Head of caudate nucleus (tissue), 42 donors: ENCODE data around the gene ZNF699.
"Not testable (repeated sequence)": the region's sequence is repeated elsewhere in the genome, so short reads cannot be mapped to it uniquely, and the experiment has no call there.

Experiments
- DNase-seq, 42 donors: peaks; one replicate each; pipeline versions ENCODE4 v3.0.0 to v3.0.0-alpha.2; 2020 to 2021; ENCODE audit warnings: mixed read lengths in 7 of 42
- intact Hi-C: fragments of 100-400 bp; cut with DNase I; formaldehyde crosslinking; loops from one replicate; pipeline ENCODE4 v1.15.0; 2022

ZNF699 gene

DNA sequence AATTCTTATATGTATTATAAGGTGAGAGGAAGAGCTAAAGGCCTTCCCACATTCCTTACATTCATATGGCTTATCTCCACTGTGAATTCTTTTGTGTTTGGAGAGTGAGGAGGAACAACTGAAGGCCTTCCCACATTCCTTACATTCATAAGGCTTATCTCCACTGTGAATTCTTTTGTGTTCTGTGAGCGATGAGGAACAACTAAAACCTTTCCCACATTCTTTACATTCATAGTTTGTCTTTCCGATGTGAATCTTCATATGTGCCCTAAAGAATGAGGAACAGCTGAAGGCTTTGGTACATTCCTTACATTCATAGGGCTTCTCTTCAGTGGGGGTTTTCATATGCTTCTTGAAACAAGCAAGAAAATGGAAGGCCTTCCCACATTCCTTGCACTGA, 13.3 kb downstream of the ZNF699 start:
- no peak for DNase-seq
- intact Hi-C loops, result no loop called here

DNA sequence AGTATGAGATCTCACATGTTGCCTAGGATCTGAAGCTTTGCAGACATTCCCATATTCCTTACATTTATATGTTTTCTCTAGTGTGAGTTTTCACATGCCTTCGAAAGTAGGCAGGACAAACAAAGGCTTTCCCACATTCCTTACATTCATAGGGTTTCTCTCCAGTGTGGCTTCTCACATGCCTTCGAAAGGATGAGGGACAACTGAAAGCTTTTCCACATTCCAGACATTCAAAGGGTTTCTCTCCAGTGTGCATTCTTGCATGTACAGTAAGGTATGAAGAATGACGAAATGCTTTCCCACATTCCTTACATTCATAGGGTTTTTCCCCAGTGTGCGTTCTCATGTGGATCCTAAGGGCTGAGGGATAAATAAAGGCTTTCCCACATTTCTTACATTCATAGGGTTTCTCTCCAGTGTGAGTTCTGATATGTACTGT, 14.2 kb downstream of the ZNF699 start:
- intact Hi-C loops, result no loop called here

DNA sequence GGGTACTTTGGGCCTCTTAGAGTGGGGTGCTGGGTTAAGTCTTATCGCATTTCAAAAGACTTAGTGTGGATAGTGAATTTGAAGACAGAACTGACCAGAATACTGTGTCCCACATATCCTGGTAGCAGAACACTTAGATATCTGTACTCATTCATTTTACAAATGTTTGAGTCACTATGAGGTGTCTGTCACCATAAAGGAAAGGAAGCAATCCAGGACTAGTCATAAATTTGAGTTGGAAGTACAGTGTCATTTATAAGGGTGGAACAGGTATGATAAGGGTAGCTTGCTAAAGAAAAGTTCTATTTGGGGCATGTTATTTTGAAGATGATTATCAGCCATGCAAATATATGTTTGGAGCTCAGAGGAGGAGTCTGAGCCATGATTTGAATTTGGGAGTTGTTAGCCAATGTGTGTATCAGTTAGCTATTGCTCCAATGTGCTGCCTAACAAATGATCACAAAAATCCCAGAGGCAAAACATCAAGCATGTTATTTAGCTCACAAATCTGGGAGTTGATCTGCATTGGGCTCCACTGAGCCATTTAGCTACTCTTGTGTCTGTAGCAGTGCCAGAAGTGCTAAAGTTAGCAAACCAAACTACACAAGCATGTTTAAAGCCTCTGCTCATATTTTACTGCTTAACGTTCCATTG, 20.3 kb downstream of the ZNF699 start:
- intact Hi-C loops, result no loop called here
- no peak for DNase-seq

More for the DNA sequence above, 14.2 kb downstream of the ZNF699 start:
- no peak for DNase-seq

DNA sequence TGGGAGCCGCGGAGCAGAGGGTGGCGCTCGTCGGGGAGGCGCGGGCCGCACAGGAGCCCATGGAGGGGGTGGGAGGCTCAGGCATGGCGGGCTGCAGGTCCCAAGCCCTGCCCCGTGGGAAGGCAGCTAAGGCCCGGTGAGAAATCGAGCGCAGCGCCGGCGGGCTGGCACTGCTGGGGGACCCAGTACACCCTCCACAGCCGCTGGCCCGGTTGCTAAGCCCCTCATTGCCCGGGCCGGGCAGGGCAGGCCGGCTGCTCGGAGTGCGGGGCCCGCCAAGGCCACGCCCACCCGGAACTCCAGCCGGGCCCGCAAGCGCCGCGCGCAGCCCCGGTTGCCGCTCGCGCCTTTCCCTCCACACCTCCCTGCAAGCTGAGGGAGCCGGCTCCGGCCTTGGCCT, 26.2 kb downstream of the ZNF699 start:
- DNase-seq, intact Hi-C loops: not testable (repeated sequence)

DNA sequence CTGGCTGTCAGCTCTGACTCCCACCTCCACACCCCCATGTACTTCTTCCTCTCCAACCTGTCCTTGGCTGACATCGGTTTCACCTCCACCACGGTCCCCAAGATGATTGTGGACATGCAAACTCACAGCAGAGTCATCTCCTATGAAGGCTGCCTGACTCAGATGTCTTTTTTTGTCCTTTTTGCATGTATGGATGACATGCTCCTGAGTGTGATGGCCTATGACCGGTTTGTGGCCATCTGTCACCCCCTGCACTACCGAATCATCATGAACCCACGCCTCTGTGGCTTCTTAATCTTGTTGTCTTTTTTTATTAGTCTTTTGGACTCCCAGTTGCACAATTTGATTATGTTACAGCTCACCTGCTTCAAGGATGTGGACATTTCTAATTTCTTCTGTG, 58.4 kb downstream of the ZNF699 start:
- intact Hi-C loops, result no loop called here
- no peak for DNase-seq

DNA sequence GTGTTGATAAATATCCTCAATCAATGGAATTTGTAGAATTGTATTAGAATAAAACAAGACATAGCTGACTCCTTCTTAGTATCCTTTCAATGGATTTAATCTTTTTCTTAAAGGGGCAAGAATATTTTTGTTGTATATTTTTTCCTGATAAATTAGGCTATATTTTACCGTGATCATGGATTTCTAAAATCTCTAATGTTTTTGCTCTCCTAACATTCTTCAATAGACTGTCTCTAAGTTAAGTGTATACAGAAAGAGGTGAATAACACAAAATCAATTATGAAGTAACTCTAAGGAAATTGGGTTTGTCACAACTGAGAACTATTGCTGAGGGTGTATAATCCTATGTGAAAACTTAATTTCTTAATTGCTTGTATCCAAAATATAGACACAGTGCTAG, 59.0 kb downstream of the ZNF699 start, which contains the start of gene OR7E24:
Gene OR7E24 (plus strand): TSS at position 301 of the 400 bp plus-strand sequence. CDS start 114 bp downstream, outside the sequence.
- no peak for DNase-seq
- intact Hi-C loops, result no loop called here
